Neural progenitor cell (in vitro differentiated cells): ENCODE results near the gene MARK3. TPM values are rescaled to one million over a fixed set of nuclear protein-coding genes. Genes with fewer than 3 reads are reported as not detected.

Source experiments
- DNase-seq: peaks from one replicate; pipeline ENCODE4 v3.0.0-alpha.2; 2016; ENCODE audit warnings: low spot score
- H2AFZ ChIP-seq: fragments of 200-600 bp; sonication (generic); replicated peaks from 2 replicates; pipeline ENCODE4 v1.6.1; 2016; ENCODE audit warnings: antibody characterized with exemption
- H3F3A ChIP-seq: fragments of 200-600 bp; sonication (generic); 2 replicates; pipeline ENCODE4 v1.6.1; 2016; ENCODE audit warnings: antibody characterized with exemption, low read depth
- H3K27ac ChIP-seq: fragments of 200-600 bp; sonication (generic); 2 replicates; pipeline ENCODE4 v1.5.1; 2016; ENCODE audit warnings: mild to moderate bottlenecking
- H3K27me3 ChIP-seq: fragments of 200-600 bp; sonication (generic); 2 replicates; pipeline ENCODE4 v1.6.1; 2016; ENCODE audit warnings: mild to moderate bottlenecking, moderate library complexity
- H3K36me3 ChIP-seq: fragments of 200-600 bp; sonication (generic); 2 replicates; pipeline ENCODE4 v1.5.1; 2016
- H3K4me1 ChIP-seq: fragments of 200-600 bp; sonication (generic); 2 replicates; pipeline ENCODE4 v1.6.1; 2016; ENCODE audit warnings: mixed run types
- H3K4me2 ChIP-seq: fragments of 200-600 bp; sonication (generic); 2 replicates; pipeline ENCODE4 v1.6.1; 2016
- H3K4me3 ChIP-seq: fragments of 200-600 bp; sonication (generic); 2 replicates; pipeline ENCODE4 v1.5.1; 2016
- H3K79me2 ChIP-seq: fragments of 200-600 bp; sonication (generic); 2 replicates; pipeline ENCODE4 v1.6.1; 2016; ENCODE audit warnings: low read depth
- H3K9ac ChIP-seq: fragments of 200-600 bp; sonication (generic); 2 replicates; pipeline ENCODE4 v1.6.1; 2016
- H3K9me3 ChIP-seq: fragments of 200-600 bp; sonication (generic); 2 replicates; pipeline ENCODE4 v1.5.1; 2016; ENCODE audit warnings: low read depth
- H4K20me1 ChIP-seq: fragments of 200-600 bp; sonication (generic); 2 replicates; pipeline ENCODE4 v1.6.1; 2016; ENCODE audit warnings: low read depth
- H3K27ac Mint-ChIP-seq: 3 replicates; pipeline ENCODE4 v1.8.0; 2021; ENCODE audit warnings: mixed read lengths
- H3K27me3 Mint-ChIP-seq: 2 replicates; pipeline ENCODE4 v1.8.0; 2022; ENCODE audit warnings: low read depth, mild to moderate bottlenecking, inconsistent platforms, moderate library complexity, mixed read lengths; ENCODE audit not compliant: insufficient read depth
- H3K36me3 Mint-ChIP-seq: 3 replicates; pipeline ENCODE4 v1.8.0; 2021; ENCODE audit warnings: mixed read lengths
- H3K4me1 Mint-ChIP-seq: 3 replicates; pipeline ENCODE4 v1.8.0; 2021; ENCODE audit warnings: mixed read lengths
- H3K4me3 Mint-ChIP-seq: 3 replicates; pipeline ENCODE4 v1.8.0; 2021; ENCODE audit warnings: mild to moderate bottlenecking, moderate library complexity, mixed read lengths
- H3K9me3 Mint-ChIP-seq: 3 replicates; pipeline ENCODE4 v1.8.0; 2020; ENCODE audit warnings: mixed read lengths
- CTCF ChIP-seq: fragments of 200-600 bp; sonication (generic); IDR thresholded peaks from 2 replicates; pipeline ENCODE4 v1.5.1; 2017; ENCODE audit warnings: antibody characterized with exemption, mild to moderate bottlenecking
- EZH2 ChIP-seq: fragments of 200-600 bp; sonication (generic); IDR thresholded peaks from 2 replicates; pipeline ENCODE4 v1.6.1; 2017; ENCODE audit warnings: antibody characterized with exemption, mild to moderate bottlenecking, moderate library complexity
- EZH2phosphoT487 ChIP-seq: fragments of 200-600 bp; sonication (generic); IDR thresholded peaks from 2 replicates; pipeline ENCODE4 v1.6.1; 2017; ENCODE audit warnings: antibody characterized with exemption
- total RNA-seq: library from RNA; depleted of rRNA; stranded (reverse); fragments of >200 nt; gene quantifications from 2 replicates; pipeline ENCODE4 v1.2.3, GENCODE V29; 2015; ENCODE audit warnings: low replicate concordance

The MARK3 gene
- total RNA-seq, 1 donor from 2014 or later, result 80.7 TPM

- no peak overlapping the region for H3K4me3 ChIP-seq
- H3K9me3 Mint-ChIP-seq, result peaks cover 2% of the 10 kb centered on the region
- no peak overlapping the region for H3K9ac ChIP-seq
- H3K36me3 ChIP-seq, result no peaks in the 10 kb centered on the region
- H3K27ac ChIP-seq, result no peak overlapping the region
- H3K4me1 ChIP-seq, result peaks cover 28% of the 10 kb centered on the region
- peaks cover 8% of the 10 kb centered on the region for H3K27me3 Mint-ChIP-seq
- H3K9me3 ChIP-seq, result no peaks in the 10 kb centered on the region
- H3K79me2 ChIP-seq, result no peaks in the 10 kb centered on the region
- DNase-seq, result peak; percentile 82
- no peak overlapping the region for H3K4me2 ChIP-seq
- H3K36me3 Mint-ChIP-seq, result no peaks in the 10 kb centered on the region
- H3K4me1 Mint-ChIP-seq, result peaks cover 22% of the 10 kb centered on the region
- H3K27me3 ChIP-seq, result no peaks in the 10 kb centered on the region
- H3F3A ChIP-seq, result no peaks in the 10 kb centered on the region
- no peak overlapping the region for H2AFZ ChIP-seq
- peak overlapping the region; percentile 79 for H3K27ac Mint-ChIP-seq
- no peaks in the 10 kb centered on the region for H4K20me1 ChIP-seq
- H3K4me3 Mint-ChIP-seq, result no peak overlapping the region
- TF ChIP-seq EZH2, result no peak
- peak; percentile 98 for TF ChIP-seq CTCF
- no peak for TF ChIP-seq EZH2phosphoT487
Measured at GRCh38 chr14:103546652-103547454, 161.6 kb downstream of the MARK3 start.

DNA sequence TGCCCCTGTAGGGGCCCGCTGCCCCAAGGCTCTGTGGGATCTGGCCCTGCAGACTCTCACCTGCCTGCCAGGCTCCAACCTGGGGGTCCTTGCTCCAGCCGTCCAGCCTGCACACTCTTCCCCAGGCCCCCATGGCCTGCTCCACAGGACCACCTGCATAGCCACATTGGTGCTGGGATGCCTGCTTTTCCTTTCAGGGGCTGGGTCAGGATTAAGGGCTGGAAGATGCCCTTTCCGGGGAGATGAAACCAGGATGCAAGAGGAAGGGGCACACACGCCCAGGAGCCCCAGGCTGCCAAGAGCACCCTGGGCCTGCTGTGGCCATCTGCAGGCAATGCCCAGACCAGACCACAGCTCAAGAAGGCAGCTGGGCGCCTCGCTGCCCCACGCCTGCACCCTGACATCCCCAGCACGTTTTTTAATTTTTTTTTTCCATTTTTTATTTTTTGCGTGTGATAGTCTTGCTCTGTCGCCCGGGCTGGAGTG lies 162.3 kb downstream of the MARK3 start:
- peaks cover 22% of the 10 kb centered on the region for H3K4me1 ChIP-seq
- no peaks in the 10 kb centered on the region for H4K20me1 ChIP-seq
- Mint-ChIP-seq H3K4me3 (no peak overlapping the region), H3K27me3 (peaks cover 8% of the 10 kb centered on the region), H3K4me1 (peaks cover 20% of the 10 kb centered on the region), H3K9me3 (peaks cover 2% of the 10 kb centered on the region), H3K36me3 (no peaks in the 10 kb centered on the region), H3K27ac (no peak overlapping the region)
- H3F3A ChIP-seq, result no peaks in the 10 kb centered on the region
- H3K27me3 ChIP-seq, result no peaks in the 10 kb centered on the region
- H3K4me2 ChIP-seq, result no peak overlapping the region
- H2AFZ ChIP-seq, result no peak overlapping the region
- DNase-seq, result no peak
- H3K36me3 ChIP-seq, result no peaks in the 10 kb centered on the region
- no peak overlapping the region for H3K4me3 ChIP-seq
- no peaks in the 10 kb centered on the region for H3K9me3 ChIP-seq
- H3K27ac ChIP-seq, result no peak overlapping the region
- H3K9ac ChIP-seq, result no peak overlapping the region
- TF ChIP-seq EZH2 (no peak), CTCF (no peak), EZH2phosphoT487 (no peak)
- H3K79me2 ChIP-seq, result no peaks in the 10 kb centered on the region

DNA sequence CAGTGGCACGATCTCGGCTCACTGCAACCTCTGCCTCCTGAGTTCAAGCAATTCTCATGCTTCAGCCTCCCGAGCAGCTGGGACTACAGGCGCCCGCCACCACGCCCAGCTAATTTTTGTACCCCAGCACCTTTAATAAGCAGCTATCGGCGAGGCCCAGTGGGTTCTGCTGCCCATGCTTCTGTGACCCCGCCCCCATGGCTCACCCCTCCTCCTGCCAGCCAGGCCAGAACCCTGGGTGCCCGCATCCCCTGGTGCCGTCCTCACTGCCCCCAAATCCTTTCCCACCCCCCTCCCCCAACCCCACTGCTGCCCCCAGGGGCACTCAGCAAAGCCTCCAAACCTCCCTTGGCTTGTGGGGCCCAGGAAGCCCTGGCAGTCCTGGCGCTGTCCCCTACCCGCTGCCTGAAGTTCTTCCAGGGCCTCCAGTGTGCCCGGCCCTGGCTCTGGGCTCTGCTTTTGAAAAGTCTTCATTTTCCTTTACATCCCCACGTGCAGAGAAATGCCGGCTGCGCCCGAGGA lies 162.8 kb downstream of the MARK3 start:
- H3K27ac ChIP-seq, result no peak overlapping the region
- no peaks in the 10 kb centered on the region for H3K27me3 ChIP-seq
- H3K9ac ChIP-seq, result no peak overlapping the region
- no peaks in the 10 kb centered on the region for H3K36me3 Mint-ChIP-seq
- no peak overlapping the region for H3K4me3 ChIP-seq
- no peak for DNase-seq
- no peak for TF ChIP-seq EZH2phosphoT487
- TF ChIP-seq CTCF, result no peak
- no peak for TF ChIP-seq EZH2
- no peak overlapping the region for H2AFZ ChIP-seq
- H3K4me1 Mint-ChIP-seq, result peaks cover 19% of the 10 kb centered on the region
- no peaks in the 10 kb centered on the region for H3F3A ChIP-seq
- no peak overlapping the region for H3K4me3 Mint-ChIP-seq
- H3K4me2 ChIP-seq, result no peak overlapping the region
- peaks cover 8% of the 10 kb centered on the region for H3K27me3 Mint-ChIP-seq
- H3K4me1 ChIP-seq, result peaks cover 19% of the 10 kb centered on the region
- H3K36me3 ChIP-seq, result no peaks in the 10 kb centered on the region
- H3K9me3 Mint-ChIP-seq, result peaks cover 2% of the 10 kb centered on the region
- H3K79me2 ChIP-seq, result no peaks in the 10 kb centered on the region
- H3K27ac Mint-ChIP-seq, result no peak overlapping the region
- H3K9me3 ChIP-seq, result no peaks in the 10 kb centered on the region
- no peaks in the 10 kb centered on the region for H4K20me1 ChIP-seq
